Measurements from ENCODE around the gene TFEB.

DNA sequence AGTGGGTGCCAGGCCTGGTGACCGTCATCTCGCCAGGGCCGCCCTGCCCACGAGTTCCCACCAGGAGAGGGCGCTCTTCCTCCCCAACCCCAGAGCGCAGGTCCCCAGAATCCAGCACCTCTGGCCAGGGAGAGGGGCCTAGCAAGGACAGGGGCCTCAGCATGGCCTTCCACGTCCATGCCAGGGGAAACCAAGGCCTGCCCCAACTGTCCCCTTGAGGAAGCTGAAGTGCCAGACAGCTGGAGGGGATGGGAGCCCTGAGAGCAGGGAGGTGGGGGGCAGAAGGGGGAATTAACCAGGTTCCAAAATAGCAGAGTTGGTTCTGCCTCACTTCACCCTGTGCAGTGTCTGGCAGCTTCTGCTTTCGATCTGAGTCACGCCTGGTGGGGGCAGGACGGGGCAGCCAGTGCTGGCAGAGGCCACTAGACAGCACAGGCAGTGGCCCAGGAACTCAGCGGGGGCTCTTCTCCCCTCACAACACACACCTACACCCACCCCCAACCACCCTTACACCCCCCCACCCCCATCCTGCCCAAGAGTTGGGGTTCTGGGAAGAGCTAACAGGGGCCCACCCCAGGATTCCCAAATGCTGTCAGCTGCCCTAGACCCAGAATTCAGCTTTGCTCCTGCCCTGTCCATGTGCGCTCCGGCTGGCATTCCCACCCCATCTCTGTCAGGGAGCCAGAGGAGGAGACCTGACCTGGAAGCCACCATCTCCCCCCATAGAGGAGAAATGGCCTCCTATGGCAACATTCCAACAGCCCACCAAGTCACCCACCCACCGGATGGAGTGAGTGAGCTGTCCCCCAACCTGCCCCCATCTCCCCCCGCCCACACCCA, 29.2 kb downstream of the TFEB start:
- TF ChIP-seq POLR2A (IDR thresholded peaks at IDR 0.05): no peak
- TF ChIP-seq, protein P1, sequence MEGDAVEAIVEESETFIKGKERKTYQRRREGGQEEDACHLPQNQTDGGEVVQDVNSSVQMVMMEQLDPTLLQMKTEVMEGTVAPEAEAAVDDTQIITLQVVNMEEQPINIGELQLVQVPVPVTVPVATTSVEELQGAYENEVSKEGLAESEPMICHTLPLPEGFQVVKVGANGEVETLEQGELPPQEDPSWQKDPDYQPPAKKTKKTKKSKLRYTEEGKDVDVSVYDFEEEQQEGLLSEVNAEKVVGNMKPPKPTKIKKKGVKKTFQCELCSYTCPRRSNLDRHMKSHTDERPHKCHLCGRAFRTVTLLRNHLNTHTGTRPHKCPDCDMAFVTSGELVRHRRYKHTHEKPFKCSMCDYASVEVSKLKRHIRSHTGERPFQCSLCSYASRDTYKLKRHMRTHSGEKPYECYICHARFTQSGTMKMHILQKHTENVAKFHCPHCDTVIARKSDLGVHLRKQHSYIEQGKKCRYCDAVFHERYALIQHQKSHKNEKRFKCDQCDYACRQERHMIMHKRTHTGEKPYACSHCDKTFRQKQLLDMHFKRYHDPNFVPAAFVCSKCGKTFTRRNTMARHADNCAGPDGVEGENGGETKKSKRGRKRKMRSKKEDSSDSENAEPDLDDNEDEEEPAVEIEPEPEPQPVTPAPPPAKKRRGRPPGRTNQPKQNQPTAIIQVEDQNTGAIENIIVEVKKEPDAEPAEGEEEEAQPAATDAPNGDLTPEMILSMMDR (IDR thresholded peaks at IDR 0.05): peak in 1 of 3 experiments; percentile 54
